NT2/D1 (cell line): Measurements from ENCODE around the gene KLHL29.

ENCODE experiments used
- DNase-seq: peaks from one replicate; pipeline ENCODE4 v3.0.0-alpha.2; 2011; ENCODE audit warnings: low read depth, low spot score
- H3K27me3 ChIP-seq: 2 replicates; pipeline ENCODE4 v1.6.0; 2011; ENCODE audit warnings: mild to moderate bottlenecking; ENCODE audit not compliant: insufficient read length, insufficient read depth
- H3K36me3 ChIP-seq: 2 replicates; pipeline ENCODE4 v1.6.1; 2011; ENCODE audit warnings: mild to moderate bottlenecking, low read length, mixed read lengths; ENCODE audit not compliant: insufficient read depth, insufficient read length
- H3K4me1 ChIP-seq: 2 replicates; pipeline ENCODE4 v1.5.1; 2011; ENCODE audit not compliant: insufficient read depth, insufficient read length
- H3K4me3 ChIP-seq: 2 replicates; pipeline ENCODE4 v1.5.1; 2011; ENCODE audit warnings: low read depth; ENCODE audit not compliant: insufficient read length
- H3K9ac ChIP-seq: 2 replicates; pipeline ENCODE4 v1.6.0; 2011; ENCODE audit warnings: low read depth; ENCODE audit not compliant: insufficient read length
- H3K9me3 ChIP-seq: 2 replicates; pipeline ENCODE4 v1.5.1; 2011; ENCODE audit warnings: mild to moderate bottlenecking, low read length; ENCODE audit not compliant: insufficient read depth
- SUZ12 ChIP-seq: IDR thresholded peaks from 2 replicates; pipeline ENCODE4 v1.6.1; 2011; ENCODE audit not compliant: insufficient read length, insufficient read depth; ENCODE audit errors: extremely low read depth
- YY1 ChIP-seq: IDR thresholded peaks from 2 replicates; pipeline ENCODE4 v1.6.1; 2011; ENCODE audit not compliant: insufficient read length, insufficient read depth
- ZNF274 ChIP-seq: IDR thresholded peaks from 2 replicates; pipeline ENCODE4 v1.6.1; 2011; ENCODE audit warnings: mild to moderate bottlenecking, low read depth, low read length

Gene KLHL29

GRCh38 chr2:23694058-23695045 is 309.4 kb downstream of the KLHL29 start:
- H3K4me3 ChIP-seq = no peak overlapping the region
- no peak for TF ChIP-seq YY1
- H3K4me1 ChIP-seq = peaks cover 4% of the 10 kb centered on the region
- peaks cover 5% of the 10 kb centered on the region; the same call in 1 of the 2 replicates for H3K9me3 ChIP-seq
- H3K9ac ChIP-seq = no peak overlapping the region
- no peaks in the 10 kb centered on the region for H3K27me3 ChIP-seq
- peaks cover 7% of the 10 kb centered on the region for H3K36me3 ChIP-seq
- DNase-seq = no peak

GRCh38 chr2:23695214-23695889 is 310.4 kb downstream of the KLHL29 start:
- Histone ChIP-seq H3K4me1 (no peaks in the 10 kb centered on the region), H3K36me3 (peaks cover 11% of the 10 kb centered on the region), H3K4me3 (no peak overlapping the region), H3K9ac (no peak overlapping the region), H3K27me3 (no peaks in the 10 kb centered on the region), H3K9me3 (peaks cover 12% of the 10 kb centered on the region; the same call in 1 of the 2 replicates)
- no peak for TF ChIP-seq YY1
- no peak for TF ChIP-seq ZNF274
- TF ChIP-seq SUZ12 = no peak
- DNase-seq = no peak

GRCh38 chr2:23695890-23696751 is 311.1 kb downstream of the KLHL29 start:
- Histone ChIP-seq H3K4me3 (no peak overlapping the region), H3K4me1 (no peaks in the 10 kb centered on the region), H3K9ac (no peak overlapping the region), H3K9me3 (peaks cover 12% of the 10 kb centered on the region; the same call in 1 of the 2 replicates), H3K27me3 (no peaks in the 10 kb centered on the region), H3K36me3 (peaks cover 11% of the 10 kb centered on the region)
- TF ChIP-seq ZNF274 (no peak), YY1 (no peak), SUZ12 (no peak)
- DNase-seq = no peak

DNA sequence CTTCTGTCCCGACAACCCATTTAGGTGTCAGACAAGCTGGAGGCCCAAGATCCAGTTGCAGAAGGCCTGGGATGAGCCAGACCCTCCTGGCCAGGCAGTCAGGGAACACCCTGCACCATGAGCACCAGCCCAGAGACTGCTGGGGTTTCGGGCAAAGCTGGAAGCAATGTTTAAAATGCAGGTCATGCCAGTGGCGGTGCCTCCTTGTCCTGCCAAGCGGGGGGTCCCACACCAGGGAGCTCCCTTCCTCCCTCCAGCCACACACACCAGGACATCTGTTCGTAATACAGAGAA is 311.7 kb downstream of the KLHL29 start:
- H3K4me3 ChIP-seq = no peak overlapping the region
- no peak for DNase-seq
- no peak overlapping the region for H3K9ac ChIP-seq
- H3K36me3 ChIP-seq = peaks cover 11% of the 10 kb centered on the region
- no peaks in the 10 kb centered on the region for H3K4me1 ChIP-seq
- no peaks in the 10 kb centered on the region for H3K27me3 ChIP-seq
- TF ChIP-seq ZNF274 = no peak
- no peak for TF ChIP-seq YY1
- TF ChIP-seq SUZ12 = no peak
- peaks cover 12% of the 10 kb centered on the region; the same call in 1 of the 2 replicates for H3K9me3 ChIP-seq

GRCh38 chr2:23697256-23698075 is 312.5 kb downstream of the KLHL29 start:
- Histone ChIP-seq H3K9ac (no peak overlapping the region), H3K4me1 (no peaks in the 10 kb centered on the region), H3K9me3 (peaks cover 12% of the 10 kb centered on the region; the same call in 1 of the 2 replicates), H3K36me3 (peaks cover 11% of the 10 kb centered on the region), H3K4me3 (no peak overlapping the region), H3K27me3 (no peaks in the 10 kb centered on the region)
- TF ChIP-seq YY1 = no peak
- TF ChIP-seq ZNF274 = no peak
- no peak for TF ChIP-seq SUZ12
- no peak for DNase-seq

- Histone ChIP-seq H3K4me3 (no peak overlapping the region), H3K9me3 (peaks cover 12% of the 10 kb centered on the region; the same call in 1 of the 2 replicates), H3K36me3 (peaks cover 11% of the 10 kb centered on the region), H3K27me3 (no peaks in the 10 kb centered on the region), H3K9ac (no peak overlapping the region), H3K4me1 (peaks cover 2% of the 10 kb centered on the region)
- no peak for TF ChIP-seq ZNF274
- DNase-seq = no peak
Observed at GRCh38 chr2:23698116-23698693, 313.2 kb downstream of the KLHL29 start.
